HG02623 (cell line): Measurements from ENCODE around the gene ZNF324.

Experiments used
- ATAC-seq: cut with Tn5 transposase; IDR thresholded peaks from one replicate; pipeline ENCODE4 v1.9.1; 2021; ENCODE audit warnings: moderate library complexity; ENCODE audit not compliant: unreplicated experiment

Gene ZNF324

DNA sequence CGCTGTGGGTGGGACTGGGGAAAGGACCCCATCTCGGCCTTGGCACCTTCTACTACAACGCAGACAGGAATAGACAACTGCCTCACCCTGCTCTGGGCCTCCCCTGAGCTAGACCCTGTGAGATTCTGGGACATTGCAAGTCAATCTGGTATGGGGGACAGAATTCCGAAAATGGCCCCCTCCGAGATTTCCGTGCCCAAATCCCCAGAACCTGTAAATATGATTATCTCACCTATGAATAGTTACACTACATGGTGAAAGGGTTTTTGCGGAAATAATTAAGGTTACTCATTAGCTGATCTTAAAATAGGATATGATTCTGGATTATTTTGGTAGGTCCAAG is 53.3 kb downstream of the ZNF324 start:
- no peak for ATAC-seq

DNA sequence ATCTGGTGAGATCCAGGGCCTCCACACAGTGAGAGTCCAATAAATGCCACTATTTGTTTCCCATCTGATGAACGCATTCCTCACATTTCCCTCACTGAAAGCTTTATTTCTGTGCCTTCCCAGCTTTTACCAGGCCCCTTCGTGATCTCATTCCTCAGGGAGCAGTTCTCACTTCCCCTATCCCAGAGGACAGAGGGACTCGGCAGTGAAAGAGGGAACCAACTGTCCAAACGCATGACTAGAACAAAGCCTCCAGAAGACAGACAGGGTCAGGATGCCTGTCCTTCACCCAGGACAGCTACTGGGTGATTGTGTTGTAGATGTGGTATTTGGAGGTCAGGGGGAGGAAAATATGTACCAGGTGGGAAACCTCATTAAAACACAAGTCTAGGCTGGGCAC is 54.8 kb downstream of the ZNF324 start:
- no peak for ATAC-seq

DNA sequence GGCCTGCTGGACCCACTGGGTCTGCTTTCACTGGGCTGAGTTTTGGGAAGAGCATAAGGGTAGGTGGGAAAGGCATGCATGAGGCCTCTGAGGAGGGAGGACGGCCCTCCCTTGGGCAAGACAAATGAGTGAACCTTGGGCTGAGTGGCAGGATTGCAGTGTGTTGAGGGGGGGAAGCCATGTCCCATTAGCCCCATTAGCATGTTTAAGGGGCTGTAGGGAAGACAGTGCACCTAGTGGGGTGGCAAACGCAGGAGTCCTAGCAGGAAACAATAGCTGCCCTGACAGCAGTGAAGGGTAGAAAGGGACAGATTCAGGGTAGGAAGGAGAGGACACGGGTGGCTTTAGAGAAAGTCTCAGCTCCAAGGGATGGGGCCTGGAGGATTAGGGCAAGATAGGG is 55.8 kb downstream of the ZNF324 start:
- ATAC-seq, result no peak
